Measurements from ENCODE around the gene SERPINC1.

DNA sequence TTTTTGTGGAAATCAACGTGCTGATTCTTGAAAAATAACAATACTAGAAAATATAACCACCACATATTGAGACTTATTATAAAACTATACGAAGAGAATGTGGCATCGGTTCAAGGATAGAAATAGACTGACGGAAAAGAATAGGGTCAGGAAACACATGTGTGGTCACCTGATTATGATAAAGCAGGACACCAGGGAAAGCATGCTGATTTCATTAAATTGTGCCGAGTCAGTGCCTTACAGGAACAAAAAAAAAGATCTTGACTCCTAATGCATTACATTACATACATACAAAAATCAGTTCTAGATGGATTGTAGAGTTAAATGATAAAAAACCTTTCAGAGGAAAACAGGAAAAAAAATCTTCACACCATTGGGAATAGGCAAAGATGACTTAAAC is 43.5 kb upstream of the SERPINC1 start:
- TF ChIP-seq, protein P1, sequence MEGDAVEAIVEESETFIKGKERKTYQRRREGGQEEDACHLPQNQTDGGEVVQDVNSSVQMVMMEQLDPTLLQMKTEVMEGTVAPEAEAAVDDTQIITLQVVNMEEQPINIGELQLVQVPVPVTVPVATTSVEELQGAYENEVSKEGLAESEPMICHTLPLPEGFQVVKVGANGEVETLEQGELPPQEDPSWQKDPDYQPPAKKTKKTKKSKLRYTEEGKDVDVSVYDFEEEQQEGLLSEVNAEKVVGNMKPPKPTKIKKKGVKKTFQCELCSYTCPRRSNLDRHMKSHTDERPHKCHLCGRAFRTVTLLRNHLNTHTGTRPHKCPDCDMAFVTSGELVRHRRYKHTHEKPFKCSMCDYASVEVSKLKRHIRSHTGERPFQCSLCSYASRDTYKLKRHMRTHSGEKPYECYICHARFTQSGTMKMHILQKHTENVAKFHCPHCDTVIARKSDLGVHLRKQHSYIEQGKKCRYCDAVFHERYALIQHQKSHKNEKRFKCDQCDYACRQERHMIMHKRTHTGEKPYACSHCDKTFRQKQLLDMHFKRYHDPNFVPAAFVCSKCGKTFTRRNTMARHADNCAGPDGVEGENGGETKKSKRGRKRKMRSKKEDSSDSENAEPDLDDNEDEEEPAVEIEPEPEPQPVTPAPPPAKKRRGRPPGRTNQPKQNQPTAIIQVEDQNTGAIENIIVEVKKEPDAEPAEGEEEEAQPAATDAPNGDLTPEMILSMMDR (conservative IDR thresholded peaks at IDR 0.05) = no peak
- no peak for TF ChIP-seq ZFX (IDR thresholded peaks at IDR 0.05)

Data from C4-2B (cell line).